ENCODE results near the gene RNF126. TPM values are rescaled to one million over a fixed set of nuclear protein-coding genes. Genes with fewer than 3 reads are reported as not detected.

Gene RNF126
- total RNA-seq, 6 experiments from 2014 or later: 35.8 to 39.2 (median 38.2) TPM

GRCh38 chr19:634975-635652 lies 27.9 kb downstream of the RNF126 start:
- DNase-seq: no peak
- TF ChIP-seq CTCF (IDR thresholded peaks at IDR 0.05): no peak
- H3K9me3 Mint-ChIP-seq: no peaks in the 10 kb centered on the region
- H3K36me3 Mint-ChIP-seq (ENCODE audit: low read depth): no peaks in the 10 kb centered on the region
- H3K27me3 Mint-ChIP-seq (ENCODE audit: insufficient read depth): peaks cover 9% of the 10 kb centered on the region
- H3K4me3 Mint-ChIP-seq: no peak overlapping the region
- H3K4me1 Mint-ChIP-seq (ENCODE audit: low read depth): peaks cover 21% of the 10 kb centered on the region
- no peak overlapping the region for H3K27ac Mint-ChIP-seq

GRCh38 chr19:633786-634639 lies 29.0 kb downstream of the RNF126 start:
- Mint-ChIP-seq H3K9me3 (no peaks in the 10 kb centered on the region), H3K36me3 (ENCODE audit: low read depth) (peaks cover 2% of the 10 kb centered on the region), H3K4me3 (peak overlapping the region; percentile 96), H3K4me1 (ENCODE audit: low read depth) (peaks cover 15% of the 10 kb centered on the region), H3K27ac (peak overlapping the region; percentile 92), H3K27me3 (ENCODE audit: insufficient read depth) (peaks cover 7% of the 10 kb centered on the region; the same call in 1 of the 2 replicates)
- peak; percentile 5 for DNase-seq
- TF ChIP-seq CTCF (IDR thresholded peaks at IDR 0.05): no peak

GRCh38 chr19:633068-633785 lies 29.8 kb downstream of the RNF126 start, which contains the start of gene POLRMT:
Gene POLRMT (minus strand): TSS chr19:633537. CDS start chr19:633512, 25 bp downstream.
- TF ChIP-seq CTCF (IDR thresholded peaks at IDR 0.05): no peak
- H3K4me1 Mint-ChIP-seq (ENCODE audit: low read depth): peaks cover 15% of the 10 kb centered on the region
- H3K27me3 Mint-ChIP-seq (ENCODE audit: insufficient read depth): peaks cover 7% of the 10 kb centered on the region; the same call in 1 of the 2 replicates
- peak within 1 kb of the TSS; percentile 96 for H3K4me3 Mint-ChIP-seq
- peak; percentile 98 for DNase-seq
- peaks cover 10% of the 10 kb centered on the region for H3K36me3 Mint-ChIP-seq (ENCODE audit: low read depth)
- H3K27ac Mint-ChIP-seq: peak within 1 kb of the TSS; percentile 92
- no peaks in the 10 kb centered on the region for H3K9me3 Mint-ChIP-seq

GRCh38 chr19:632579-633067 lies 30.4 kb downstream of the RNF126 start:
- Mint-ChIP-seq H3K9me3 (no peaks in the 10 kb centered on the region), H3K27ac (peak overlapping the region; percentile 92), H3K27me3 (ENCODE audit: insufficient read depth) (peaks cover 7% of the 10 kb centered on the region; the same call in 1 of the 2 replicates), H3K36me3 (ENCODE audit: low read depth) (peaks cover 11% of the 10 kb centered on the region), H3K4me3 (peak overlapping the region; percentile 96), H3K4me1 (ENCODE audit: low read depth) (peaks cover 15% of the 10 kb centered on the region)
- DNase-seq: peak; percentile 41
- no peak for TF ChIP-seq CTCF (IDR thresholded peaks at IDR 0.05)

Data from HFFc6 (cell line).